ENCODE measurements around the gene FOXL1. TPM values are rescaled to one million over a fixed set of nuclear protein-coding genes. Genes with fewer than 3 reads are reported as not detected.

Gene FOXL1
- total and polyA plus RNA-seq, 2 of the 13 experiments (the other 11 are each of a cell fraction or from before 2014, with no cell fraction given), result not detected

GRCh38 chr16:86554917-86555703 is 23.2 kb upstream of the FOXL1 start, which contains the start of gene MTHFSD (continued):
- peak; percentile 89; the same call in 1 of the 2 replicates for TF ChIP-seq ZNF317 (CRISPR knock-in tag; IDR thresholded peaks at IDR 0.05)
- peak; percentile 60; the same call in 1 of the 2 replicates for TF ChIP-seq FOXM1 (CRISPR knock-in tag; IDR thresholded peaks at IDR 0.05)
- TF ChIP-seq TFDP1 (CRISPR knock-in tag; IDR thresholded peaks at IDR 0.05; ENCODE audit: borderline replicate concordance), result peak; percentile 78; the same call in 1 of the 2 replicates
- TF ChIP-seq SAFB2 (CRISPR knock-in tag; IDR thresholded peaks at IDR 0.05; ENCODE audit: borderline replicate concordance, low read depth), result 0 out of 2 replicates have a peak, but pooled peaks have one; percentile 51
- no peak for TF ChIP-seq BRD4 (CRISPR knock-in tag; IDR thresholded peaks at IDR 0.05)
- no peak for TF ChIP-seq NR2F1 (CRISPR knock-in tag; IDR thresholded peaks at IDR 0.05)
- peak; percentile 94 for TF ChIP-seq THAP11 (CRISPR knock-in tag; IDR thresholded peaks at IDR 0.05)
- no peak; the same call in 1 of the 2 replicates for TF ChIP-seq SIX4 (CRISPR knock-in tag; IDR thresholded peaks at IDR 0.05)
- peak; percentile 69; the same call in 1 of the 2 replicates for TF ChIP-seq HOXA5 (CRISPR knock-in tag; IDR thresholded peaks at IDR 0.05)
- TF ChIP-seq ZNF790 (CRISPR knock-in tag; IDR thresholded peaks at IDR 0.05; ENCODE audit: borderline replicate concordance), result no peak
- no peak for TF ChIP-seq SRSF4 (IDR thresholded peaks at IDR 0.05; ENCODE audit: low read depth, low read length, poor library complexity, severe bottlenecking)
- peak; percentile 43; the same call in 1 of the 2 replicates for TF ChIP-seq ZC3H4 (CRISPR knock-in tag; IDR thresholded peaks at IDR 0.05; ENCODE audit: borderline replicate concordance)
- TF ChIP-seq ZFY (CRISPR knock-in tag; IDR thresholded peaks at IDR 0.05), result peak; percentile 90
- peak; percentile 36; the same call in 1 of the 2 replicates for TF ChIP-seq MZF1 (CRISPR knock-in tag; IDR thresholded peaks at IDR 0.05; ENCODE audit: borderline replicate concordance)
- no peak; the same call in 1 of the 2 replicates for TF ChIP-seq TFAP4 (IDR thresholded peaks at IDR 0.05; ENCODE audit: borderline replicate concordance, low read depth)
- no peak for TF ChIP-seq ZNF75D (CRISPR knock-in tag; IDR thresholded peaks at IDR 0.05; ENCODE audit: borderline replicate concordance)
- peak; percentile 80; the same call in 1 of the 2 replicates for TF ChIP-seq ZNF546 (CRISPR knock-in tag; conservative IDR thresholded peaks at IDR 0.05)
- TF ChIP-seq TEAD3 (CRISPR knock-in tag; optimal IDR thresholded peaks at IDR 0.05; ENCODE audit: borderline replicate concordance), result peak; percentile 33
- TF ChIP-seq ETV6 (CRISPR knock-in tag; conservative IDR thresholded peaks at IDR 0.05), result no peak
- TF ChIP-seq SOX5 (CRISPR knock-in tag; IDR thresholded peaks at IDR 0.05; ENCODE audit: borderline replicate concordance), result peak; percentile 30; the same call in 1 of the 2 replicates
- peak; percentile 82; the same call in 1 of the 2 replicates for TF ChIP-seq DNMT3B (CRISPR knock-in tag; conservative IDR thresholded peaks at IDR 0.05)
- peak; percentile 83; the same call in 1 of the 2 replicates for TF ChIP-seq HOXD1 (CRISPR knock-in tag; IDR thresholded peaks at IDR 0.05)
- TF ChIP-seq ZNF337 (CRISPR knock-in tag; IDR thresholded peaks at IDR 0.05; ENCODE audit: borderline replicate concordance, low read depth), result peak; percentile 81; the same call in 1 of the 2 replicates
- 0 out of 2 replicates have a peak, but pooled peaks have one; percentile 74 for TF ChIP-seq REL (CRISPR knock-in tag; conservative IDR thresholded peaks at IDR 0.05)
